Keratinocyte (primary cell): ENCODE data around the gene AFDN. TPM values are rescaled to one million over a fixed set of nuclear protein-coding genes. Genes with fewer than 3 reads are reported as not detected.

Experiments
- DNase-seq: peaks from one replicate; pipeline ENCODE4 v3.0.0-alpha.2; 2011; ENCODE audit warnings: low read depth, missing footprints, low spot score
- FAIRE-seq: peaks from 2 replicates; lab custom pipeline; 2011; peaks lifted over from hg19 to GRCh38; lab: Jason Lieb, UNC
- H2AFZ ChIP-seq: 2 replicates; pipeline ENCODE4 v1.6.0; 2012; ENCODE audit warnings: low read length, control low read depth, inconsistent platforms; ENCODE audit not compliant: control insufficient read depth
- H3K27ac ChIP-seq: 2 replicates; pipeline ENCODE4 v1.5.1; 2011; ENCODE audit warnings: low read length; ENCODE audit not compliant: control insufficient read depth, insufficient read depth
- H3K27me3 ChIP-seq: 3 replicates; pipeline ENCODE4 v1.6.0; 2011; ENCODE audit warnings: low read length; ENCODE audit not compliant: control insufficient read depth, insufficient read depth; ENCODE audit errors: extremely low read depth
- H3K36me3 ChIP-seq, 2 experiments: 2 replicates in 1 of 2; 3 replicates in 1 of 2; pipeline ENCODE4 v1.5.1; 2011; ENCODE audit warnings: low read length in 2 of 2, mild to moderate bottlenecking in 1 of 2; ENCODE audit not compliant: control insufficient read depth in 2 of 2, insufficient read depth in 2 of 2; ENCODE audit errors: extremely low read depth in 1 of 2
- H3K4me1 ChIP-seq: 3 replicates; pipeline ENCODE4 v1.5.1; 2011; ENCODE audit warnings: low read length; ENCODE audit not compliant: control insufficient read depth, insufficient read depth; ENCODE audit errors: extremely low read depth
- H3K4me2 ChIP-seq: 3 replicates; pipeline ENCODE4 v1.6.0; 2011; ENCODE audit warnings: low read depth, low read length; ENCODE audit not compliant: control insufficient read depth, insufficient read depth; ENCODE audit errors: extremely low read depth
- H3K4me3 ChIP-seq, 3 experiments: fragments of 200-600 bp in 1 of 3; sonication (generic) in 1 of 3; 2 replicates in 2 of 3; 3 replicates in 1 of 3; pipeline ENCODE4 v1.5.1; 2011 to 2016; ENCODE audit warnings: low read length in 3 of 3, mild to moderate bottlenecking in 3 of 3, control low read depth in 2 of 3, inconsistent platforms in 1 of 3, low read depth in 1 of 3, mixed read lengths in 1 of 3, mixed run types in 1 of 3, moderate library complexity in 1 of 3; ENCODE audit not compliant: control insufficient read depth in 2 of 3, insufficient read depth in 2 of 3; ENCODE audit errors: extremely low read depth in 1 of 3
- H3K79me2 ChIP-seq: 2 replicates; pipeline ENCODE4 v1.6.0; 2012; ENCODE audit warnings: low read length; ENCODE audit not compliant: control insufficient read depth, insufficient read depth
- H3K9ac ChIP-seq: 3 replicates; pipeline ENCODE4 v1.6.0; 2011; ENCODE audit warnings: low read length; ENCODE audit not compliant: control insufficient read depth, insufficient read depth; ENCODE audit errors: extremely low read depth
- H3K9me1 ChIP-seq: 3 replicates; pipeline ENCODE4 v1.6.0; 2011; ENCODE audit warnings: low read length; ENCODE audit not compliant: control insufficient read depth, insufficient read depth; ENCODE audit errors: extremely low read depth
- H3K9me3 ChIP-seq: 2 replicates; pipeline ENCODE4 v1.5.1; 2012; ENCODE audit warnings: low read depth, low read length; ENCODE audit not compliant: control insufficient read depth
- H4K20me1 ChIP-seq: 3 replicates; pipeline ENCODE4 v1.6.0; 2011; ENCODE audit warnings: low read length; ENCODE audit not compliant: control insufficient read depth, insufficient read depth; ENCODE audit errors: extremely low read depth
- EZH2 ChIP-seq: IDR thresholded peaks from one replicate; pipeline ENCODE4 v1.6.1; 2012; ENCODE audit warnings: inconsistent platforms, mild to moderate bottlenecking, low read length, moderate library complexity
- dilution Hi-C: fragments of 300-500 bp; cut with MboI; formaldehyde crosslinking; loops from one replicate; pipeline ENCODE4 v1.7.0; 2020; ENCODE audit warnings: low sequenced_read_pairs; ENCODE audit not compliant: extremely low pct_ligation_motif_present
- polyA plus RNA-seq, 5 experiments: library from polyadenylated mRNA; depleted of rRNA in 3 of 5; stranded (reverse) in 3 of 5; stranded (forward) in 1 of 5; unstranded in 1 of 5; fragments of >200 nt; gene quantifications; 1 replicate in 1 of 5; 2 replicates in 3 of 5; 3 replicates in 1 of 5; pipeline versions ENCODE4 v1.2.1 to v1.2.3, GENCODE V29; 2011 to 2012; ENCODE audit warnings: missing spikeins in 2 of 5, low read depth in 1 of 5, low replicate concordance in 1 of 5
- TF ChIP-seq, protein P1 (sequence below), 3 experiments: IDR thresholded peaks in 1 of 3; conservative IDR thresholded peaks in 1 of 3; optimal IDR thresholded peaks in 1 of 3; 2 replicates in 2 of 3; 3 replicates in 1 of 3; pipeline versions ENCODE3 to v1.5.1; 2011; ENCODE audit warnings: low read length in 3 of 3, mild to moderate bottlenecking in 3 of 3, moderate library complexity in 2 of 3, control low read depth in 1 of 3, inconsistent platforms in 1 of 3; ENCODE audit not compliant: insufficient read depth in 2 of 3; ENCODE audit errors: extremely low read depth in 1 of 3

AFDN gene
- polyA plus RNA-seq, 1 donor (not counting 4 experiments of a cell fraction or from before 2014, with no cell fraction given), result 46.5 TPM

DNA sequence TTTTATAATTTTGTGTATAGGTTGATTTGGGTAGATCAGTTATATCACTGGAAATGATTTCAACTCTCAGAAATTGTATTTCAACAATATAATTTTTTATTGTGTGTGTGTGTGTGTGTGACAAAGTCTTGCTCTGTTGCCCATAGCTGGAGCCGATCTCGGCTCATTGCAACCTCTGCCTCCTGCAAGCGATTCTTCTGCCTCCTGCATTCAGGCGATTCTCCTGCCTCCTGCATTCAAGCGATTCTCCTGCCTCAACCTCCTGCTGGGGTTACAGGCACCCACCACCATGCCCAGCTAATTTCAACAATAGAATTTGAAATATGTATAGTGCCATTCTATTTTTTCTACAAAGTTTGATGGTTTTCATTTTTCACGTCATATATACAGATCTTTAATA, 24.1 kb downstream of the AFDN start:
- H2AFZ ChIP-seq, result no peak overlapping the region
- no peak for DNase-seq
- no peak for FAIRE-seq
- no peaks in the 10 kb centered on the region for H3K36me3 ChIP-seq
- dilution Hi-C loops, result no loop called here
- H3K79me2 ChIP-seq, result peaks cover 94% of the 10 kb centered on the region
- H3K27me3 ChIP-seq, result no peaks in the 10 kb centered on the region
- H3K9me3 ChIP-seq, result no peaks in the 10 kb centered on the region
- H3K9ac ChIP-seq, result no peak overlapping the region
- TF ChIP-seq EZH2, result no peak
- TF ChIP-seq, protein P1, sequence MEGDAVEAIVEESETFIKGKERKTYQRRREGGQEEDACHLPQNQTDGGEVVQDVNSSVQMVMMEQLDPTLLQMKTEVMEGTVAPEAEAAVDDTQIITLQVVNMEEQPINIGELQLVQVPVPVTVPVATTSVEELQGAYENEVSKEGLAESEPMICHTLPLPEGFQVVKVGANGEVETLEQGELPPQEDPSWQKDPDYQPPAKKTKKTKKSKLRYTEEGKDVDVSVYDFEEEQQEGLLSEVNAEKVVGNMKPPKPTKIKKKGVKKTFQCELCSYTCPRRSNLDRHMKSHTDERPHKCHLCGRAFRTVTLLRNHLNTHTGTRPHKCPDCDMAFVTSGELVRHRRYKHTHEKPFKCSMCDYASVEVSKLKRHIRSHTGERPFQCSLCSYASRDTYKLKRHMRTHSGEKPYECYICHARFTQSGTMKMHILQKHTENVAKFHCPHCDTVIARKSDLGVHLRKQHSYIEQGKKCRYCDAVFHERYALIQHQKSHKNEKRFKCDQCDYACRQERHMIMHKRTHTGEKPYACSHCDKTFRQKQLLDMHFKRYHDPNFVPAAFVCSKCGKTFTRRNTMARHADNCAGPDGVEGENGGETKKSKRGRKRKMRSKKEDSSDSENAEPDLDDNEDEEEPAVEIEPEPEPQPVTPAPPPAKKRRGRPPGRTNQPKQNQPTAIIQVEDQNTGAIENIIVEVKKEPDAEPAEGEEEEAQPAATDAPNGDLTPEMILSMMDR (optimal IDR thresholded peaks at IDR 0.05 in 1 of 3, IDR thresholded peaks at IDR 0.05 in 1 of 3, conservative IDR thresholded peaks at IDR 0.05 in 1 of 3; ENCODE audit: extremely low read depth in 1 of 3, insufficient read depth in 2 of 3, low read length in 3 of 3), result no peak
- no peak overlapping the region for H3K4me2 ChIP-seq
- H3K27ac ChIP-seq, result peak overlapping the region; percentile 65
- H3K4me1 ChIP-seq, result peaks cover 28% of the 10 kb centered on the region
- H3K9me1 ChIP-seq, result peaks cover 3% of the 10 kb centered on the region
- H3K4me3 ChIP-seq, result no peak overlapping the region
- no peaks in the 10 kb centered on the region for H4K20me1 ChIP-seq

DNA sequence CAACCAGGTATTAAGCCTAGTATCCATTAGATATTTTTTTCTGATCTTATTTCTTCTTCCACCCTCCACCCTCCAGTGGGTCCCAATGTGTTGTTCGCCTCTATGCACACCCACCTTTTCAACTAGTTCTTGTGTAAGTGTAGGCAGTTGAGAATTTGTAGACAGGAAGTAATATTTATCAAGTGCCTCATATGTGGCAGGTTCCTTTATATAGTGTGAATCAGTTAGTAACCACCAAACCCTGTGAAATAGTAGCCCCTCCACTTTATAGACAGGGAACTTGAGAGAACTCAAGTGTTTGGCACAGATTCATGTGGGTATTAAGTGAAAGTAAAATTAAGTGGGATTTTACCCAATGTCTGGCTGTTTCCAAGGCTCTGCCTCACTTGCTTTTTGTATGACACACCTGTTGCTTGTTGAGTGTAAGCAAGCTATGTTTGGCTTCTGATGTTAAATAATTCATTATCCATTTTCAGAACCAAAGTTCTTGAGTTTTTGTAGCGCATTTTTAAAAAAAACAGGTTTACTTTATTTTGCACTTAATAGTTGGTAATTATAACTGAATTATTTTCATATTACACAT, 24.8 kb downstream of the AFDN start:
- Histone ChIP-seq H3K9me3 (no peaks in the 10 kb centered on the region), H3K9ac (no peak overlapping the region), H3K4me2 (no peak overlapping the region), H3K4me3 (no peak overlapping the region), H4K20me1 (no peaks in the 10 kb centered on the region), H3K4me1 (peaks cover 34% of the 10 kb centered on the region), H3K27ac (peak overlapping the region; percentile 65), H3K27me3 (no peaks in the 10 kb centered on the region), H3K79me2 (peaks cover 94% of the 10 kb centered on the region), H3K36me3 (no peaks in the 10 kb centered on the region), H3K9me1 (peaks cover 3% of the 10 kb centered on the region), H2AFZ (no peak overlapping the region)
- dilution Hi-C loops, result no loop called here
- FAIRE-seq (no peak), DNase-seq (no peak)
- no peak for TF ChIP-seq EZH2
- TF ChIP-seq, protein P1 (optimal IDR thresholded peaks at IDR 0.05 in 1 of 3, IDR thresholded peaks at IDR 0.05 in 1 of 3, conservative IDR thresholded peaks at IDR 0.05 in 1 of 3; ENCODE audit: extremely low read depth in 1 of 3, insufficient read depth in 2 of 3, low read length in 3 of 3), result no peak
